Adipocyte (in vitro differentiated cells): Measurements from ENCODE around the gene SV2C.
A peak's percentile ranks its signal among the peaks of the same experiment; 100 is the strongest.

ENCODE experiments used
- DNase-seq: peaks from one replicate; pipeline ENCODE4 v3.0.0-alpha.2; 2015; ENCODE audit warnings: low read depth
- H3K27me3 ChIP-seq: replicated peaks from 2 replicates; pipeline ENCODE4 v1.7.0; 2013; ENCODE audit warnings: mild to moderate bottlenecking, low read length, moderate library complexity; ENCODE audit not compliant: control insufficient read depth, insufficient read depth
- H3K36me3 ChIP-seq: 2 replicates; pipeline ENCODE4 v1.7.0; 2013; ENCODE audit warnings: low read length, mild to moderate bottlenecking, moderate library complexity; ENCODE audit not compliant: control insufficient read depth, insufficient read depth, severe bottlenecking
- H3K4me1 ChIP-seq: 2 replicates; pipeline ENCODE4 v1.7.0; 2013; ENCODE audit warnings: mild to moderate bottlenecking, low read length, moderate library complexity; ENCODE audit not compliant: control insufficient read depth, insufficient read depth
- H3K4me3 ChIP-seq: 2 replicates; pipeline ENCODE4 v1.7.0; 2013; ENCODE audit warnings: mild to moderate bottlenecking, low read length, moderate library complexity
- H3K9ac ChIP-seq: 2 replicates; pipeline ENCODE4 v1.7.0; 2013; ENCODE audit warnings: mild to moderate bottlenecking, low read length, moderate library complexity
- H3K9me3 ChIP-seq: 2 replicates; pipeline ENCODE4 v1.7.0; 2013; ENCODE audit warnings: mild to moderate bottlenecking, low read length, moderate library complexity; ENCODE audit not compliant: control insufficient read depth

SV2C gene

DNA sequence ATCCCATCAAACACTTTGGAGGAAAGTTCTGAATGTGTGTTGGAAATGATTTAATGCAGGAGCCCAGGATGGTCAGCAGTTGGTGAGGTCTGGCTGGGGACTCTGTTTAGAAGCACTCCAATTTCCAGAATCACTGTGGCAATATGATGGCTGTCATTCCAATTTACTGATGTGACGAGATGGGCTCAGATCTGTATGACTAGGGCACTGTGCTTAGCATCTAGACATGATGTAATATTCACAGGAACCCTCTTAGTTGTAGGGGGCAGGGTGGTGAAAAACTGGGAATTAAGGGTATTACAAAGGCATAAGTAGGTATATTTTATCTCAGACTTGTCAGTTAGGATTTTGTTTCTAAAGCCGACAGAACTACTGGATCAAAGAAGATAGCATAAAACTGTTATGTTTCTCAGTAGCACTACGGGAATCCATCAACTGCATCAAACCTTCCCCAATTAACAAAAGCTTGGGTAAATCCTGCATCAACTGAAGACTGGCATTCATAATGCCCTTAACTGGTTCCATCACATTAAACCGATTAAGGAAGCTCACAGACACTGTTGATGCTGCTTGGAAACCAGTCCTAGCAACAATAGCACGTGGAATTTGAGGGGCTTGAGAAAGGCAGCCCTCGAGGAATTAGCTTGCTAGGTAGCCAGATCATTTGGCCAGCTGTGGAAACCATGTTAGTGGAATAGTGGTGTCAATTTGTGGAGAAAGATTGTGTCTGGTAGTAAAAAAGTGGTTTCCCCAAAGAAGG lies 86.1 kb downstream of the SV2C start:
- DNase-seq = no peak
- H3K4me3 ChIP-seq = no peak overlapping the region
- H3K36me3 ChIP-seq = no peaks in the 10 kb centered on the region
- H3K4me1 ChIP-seq = no peaks in the 10 kb centered on the region
- H3K9me3 ChIP-seq = peaks cover 7% of the 10 kb centered on the region
- H3K9ac ChIP-seq = no peak overlapping the region
- no peaks in the 10 kb centered on the region for H3K27me3 ChIP-seq

DNA sequence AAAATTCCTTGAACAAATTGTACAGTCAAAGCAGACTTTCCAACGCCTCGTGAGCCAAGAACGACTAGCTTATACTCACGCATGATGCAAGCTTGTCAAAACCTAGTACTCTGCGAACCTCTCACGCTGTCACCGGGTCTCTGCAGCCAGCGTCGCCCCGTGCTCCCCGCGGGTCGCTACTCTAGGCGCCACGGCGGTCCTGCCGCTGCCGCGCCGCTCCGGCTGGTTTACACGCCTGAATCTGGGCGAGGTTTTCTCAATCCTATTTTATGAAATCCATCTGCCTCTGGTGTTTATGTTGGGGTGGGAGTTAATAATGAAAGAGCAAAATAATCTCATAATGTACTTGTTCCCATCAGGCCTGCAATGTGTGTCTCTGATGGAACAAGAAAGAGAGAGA lies 90.9 kb downstream of the SV2C start:
- DNase-seq = no peak
- Histone ChIP-seq H3K27me3 (peaks cover 12% of the 10 kb centered on the region), H3K9me3 (no peaks in the 10 kb centered on the region)

DNA sequence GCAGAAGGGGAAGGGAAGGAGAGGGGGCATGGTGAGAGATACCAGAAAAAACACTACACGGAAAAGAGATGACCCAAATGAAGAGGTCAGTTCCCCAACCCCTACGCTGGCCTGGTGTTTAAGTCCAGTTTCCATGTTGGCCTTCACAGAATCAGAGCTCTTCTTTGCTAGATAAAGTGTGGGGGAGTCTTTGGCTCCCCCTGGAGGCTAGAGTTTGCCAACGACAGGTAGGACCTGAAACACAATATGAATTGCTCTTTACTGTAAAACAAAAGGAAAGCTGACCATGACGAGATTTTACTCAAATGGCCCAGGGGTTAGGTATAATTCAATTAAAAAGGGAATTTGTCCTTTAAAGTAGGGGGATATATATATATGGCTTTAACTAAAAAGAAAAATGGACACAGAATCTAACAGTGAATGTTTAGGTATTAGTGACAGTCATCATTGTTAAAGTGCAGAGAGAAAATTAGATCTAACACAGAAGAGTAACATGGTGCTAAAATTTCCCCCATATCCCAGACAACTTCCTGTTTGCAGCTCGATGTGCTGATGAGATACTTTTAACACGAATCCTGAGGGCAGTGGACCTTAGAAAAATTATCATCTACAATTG lies 92.0 kb downstream of the SV2C start:
- peak; percentile 52 for DNase-seq
- Histone ChIP-seq H3K4me1 (no peaks in the 10 kb centered on the region), H3K4me3 (no peak overlapping the region), H3K36me3 (no peaks in the 10 kb centered on the region), H3K9me3 (no peaks in the 10 kb centered on the region), H3K27me3 (peaks cover 12% of the 10 kb centered on the region), H3K9ac (no peak overlapping the region)

More for the DNA sequence above, 90.9 kb downstream of the SV2C start:
- no peaks in the 10 kb centered on the region for H3K36me3 ChIP-seq
- no peak overlapping the region for H3K9ac ChIP-seq
- no peaks in the 10 kb centered on the region for H3K4me1 ChIP-seq
- no peak overlapping the region for H3K4me3 ChIP-seq

- no peak overlapping the region for H3K9ac ChIP-seq
- no peaks in the 10 kb centered on the region for H3K9me3 ChIP-seq
- no peak for DNase-seq
- H3K4me3 ChIP-seq = no peak overlapping the region
- H3K27me3 ChIP-seq = peaks cover 12% of the 10 kb centered on the region
- H3K36me3 ChIP-seq = no peaks in the 10 kb centered on the region
- H3K4me1 ChIP-seq = peaks cover 5% of the 10 kb centered on the region
These were observed 92.7 kb downstream of the SV2C start for GRCh38 chr5:76175821-76176403.

DNA sequence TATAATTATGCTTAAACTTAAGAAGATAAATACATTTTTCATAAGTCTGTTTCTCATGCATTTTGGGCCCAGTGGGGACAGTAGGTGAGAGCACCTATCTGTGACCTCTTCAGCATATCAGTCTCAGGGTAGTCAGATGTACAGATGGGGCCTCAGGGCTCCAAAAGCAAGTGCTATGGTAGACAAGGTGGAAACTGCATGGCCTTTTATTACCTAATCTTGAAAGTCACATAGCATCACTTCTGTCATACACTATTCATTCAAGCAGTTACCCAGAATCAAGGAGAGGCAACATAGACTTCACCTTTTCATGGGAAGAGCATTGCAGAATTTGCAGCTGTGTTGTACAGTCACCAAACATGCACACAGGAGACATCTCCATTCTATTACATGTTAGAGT lies 94.8 kb downstream of the SV2C start:
- no peak overlapping the region for H3K9ac ChIP-seq
- DNase-seq = no peak
- H3K4me1 ChIP-seq = peaks cover 5% of the 10 kb centered on the region
- no peak overlapping the region for H3K4me3 ChIP-seq
- H3K9me3 ChIP-seq = no peaks in the 10 kb centered on the region
- no peaks in the 10 kb centered on the region for H3K36me3 ChIP-seq
- H3K27me3 ChIP-seq = peaks cover 12% of the 10 kb centered on the region

DNA sequence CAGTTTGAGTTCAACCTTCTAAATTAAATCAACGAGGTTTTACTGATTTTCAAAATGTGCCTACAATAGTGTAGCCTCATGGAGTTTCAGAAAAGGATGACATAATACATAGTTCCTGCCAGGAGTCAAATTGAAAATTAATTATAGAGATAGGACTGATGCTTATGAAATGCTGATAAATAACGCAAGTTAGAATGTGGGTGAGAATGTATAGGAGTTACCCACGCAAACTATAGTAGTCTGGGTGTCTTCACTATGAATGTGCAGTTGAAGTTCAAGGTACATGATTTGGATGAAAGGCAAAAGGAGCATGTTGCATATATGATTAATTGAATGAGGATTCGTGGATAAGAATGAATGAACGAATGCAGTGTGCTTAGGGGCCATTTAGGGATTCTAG lies 95.7 kb downstream of the SV2C start:
- Histone ChIP-seq H3K9me3 (no peaks in the 10 kb centered on the region), H3K27me3 (peaks cover 12% of the 10 kb centered on the region), H3K4me3 (no peak overlapping the region), H3K4me1 (peaks cover 5% of the 10 kb centered on the region), H3K9ac (no peak overlapping the region), H3K36me3 (no peaks in the 10 kb centered on the region)
- no peak for DNase-seq

GRCh38 chr5:76180814-76181805 lies 97.9 kb downstream of the SV2C start:
- no peak overlapping the region for H3K4me3 ChIP-seq
- H3K9ac ChIP-seq = no peak overlapping the region
- peaks cover 5% of the 10 kb centered on the region for H3K4me1 ChIP-seq
- H3K36me3 ChIP-seq = no peaks in the 10 kb centered on the region
- peaks cover 5% of the 10 kb centered on the region for H3K27me3 ChIP-seq
- no peaks in the 10 kb centered on the region for H3K9me3 ChIP-seq
- DNase-seq = no peak

DNA sequence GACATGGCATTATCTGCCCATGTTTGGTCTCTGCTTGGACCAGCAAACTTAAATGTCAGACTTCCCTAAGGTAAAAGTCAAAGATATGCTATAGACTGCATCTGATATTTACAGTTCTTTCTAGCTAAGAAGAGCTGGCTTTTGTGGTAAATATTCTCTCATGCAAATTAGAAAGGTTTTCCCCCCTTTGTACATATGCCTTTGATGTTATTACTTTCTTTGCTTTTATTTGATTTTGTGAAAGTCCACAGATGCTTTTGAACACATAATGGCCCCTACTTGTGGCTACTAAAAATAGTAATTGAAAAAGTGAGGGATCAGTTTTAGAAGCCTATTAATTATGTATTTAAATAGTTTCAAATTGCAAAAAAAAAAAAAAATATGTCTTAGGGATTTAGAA lies 104.2 kb downstream of the SV2C start:
- Histone ChIP-seq H3K27me3 (no peaks in the 10 kb centered on the region), H3K9me3 (no peaks in the 10 kb centered on the region), H3K9ac (no peak overlapping the region), H3K4me3 (no peak overlapping the region), H3K36me3 (no peaks in the 10 kb centered on the region), H3K4me1 (no peaks in the 10 kb centered on the region)
- no peak for DNase-seq

- no peak overlapping the region for H3K9ac ChIP-seq
These were observed 107.2 kb downstream of the SV2C start for GRCh38 chr5:76190356-76190755.

DNA sequence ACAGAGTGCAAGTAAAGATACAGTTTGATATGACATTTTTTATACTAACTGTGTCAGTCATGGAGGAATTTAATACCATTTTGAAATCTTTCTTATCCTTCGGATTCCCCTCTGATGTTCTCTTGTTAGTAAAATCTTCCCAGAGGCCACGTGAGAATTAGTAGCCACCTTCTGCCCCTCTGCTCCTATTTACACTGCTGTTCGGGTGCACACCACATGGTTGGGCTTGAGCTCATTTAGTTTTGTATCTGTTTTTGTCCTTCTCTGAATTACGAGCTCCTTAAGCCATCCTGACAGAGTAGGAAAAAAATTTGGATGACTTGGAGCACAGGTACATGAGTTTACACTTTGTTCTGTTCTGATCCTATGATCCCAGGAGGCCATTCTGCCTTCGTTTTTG lies 109.7 kb downstream of the SV2C start:
- H3K27me3 ChIP-seq = peaks cover 20% of the 10 kb centered on the region
- no peak overlapping the region for H3K9ac ChIP-seq
- H3K4me3 ChIP-seq = no peak overlapping the region
- H3K9me3 ChIP-seq = no peaks in the 10 kb centered on the region
- H3K4me1 ChIP-seq = no peaks in the 10 kb centered on the region
- DNase-seq = no peak
- no peaks in the 10 kb centered on the region for H3K36me3 ChIP-seq

More at GRCh38 chr5:76190356-76190755, 107.2 kb downstream of the SV2C start:
- no peak for DNase-seq
- H3K36me3 ChIP-seq = no peaks in the 10 kb centered on the region
- peaks cover 13% of the 10 kb centered on the region for H3K27me3 ChIP-seq
- H3K4me3 ChIP-seq = no peak overlapping the region
- H3K4me1 ChIP-seq = no peaks in the 10 kb centered on the region
- H3K9me3 ChIP-seq = no peaks in the 10 kb centered on the region

DNA sequence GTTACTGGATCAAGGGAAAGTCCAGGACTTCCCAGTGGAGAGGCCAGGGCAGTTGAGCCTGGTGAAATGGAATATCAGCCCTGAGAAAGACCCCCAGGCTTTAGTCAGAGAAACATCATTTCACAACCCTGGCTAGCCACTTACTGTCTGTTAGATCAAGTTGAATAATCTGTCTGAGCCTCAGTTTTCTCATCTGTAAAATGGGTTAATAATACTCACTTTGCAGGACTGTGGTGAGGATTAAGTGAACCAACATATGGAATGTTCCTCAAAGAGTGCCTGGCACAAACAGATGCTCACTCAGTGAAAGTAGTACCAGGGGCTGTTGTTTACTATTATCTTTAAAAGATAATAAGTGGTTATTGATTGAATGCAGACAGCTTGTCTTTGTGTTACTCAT lies 110.5 kb downstream of the SV2C start:
- H3K9ac ChIP-seq = no peak overlapping the region
- H3K36me3 ChIP-seq = no peaks in the 10 kb centered on the region
- no peaks in the 10 kb centered on the region for H3K9me3 ChIP-seq

More for the DNA sequence above, 110.5 kb downstream of the SV2C start:
- Histone ChIP-seq H3K27me3 (peaks cover 20% of the 10 kb centered on the region), H3K4me1 (no peaks in the 10 kb centered on the region), H3K4me3 (no peak overlapping the region)
- no peak for DNase-seq
